ENCODE data around the gene RPS27A. TPM values are rescaled to one million over a fixed set of nuclear protein-coding genes. Genes with fewer than 3 reads are reported as not detected.
"Not testable (repeated sequence)": the region's sequence is repeated elsewhere in the genome, so short reads cannot be mapped to it uniquely, and the experiment has no call there.

RPS27A gene
- total RNA-seq, 4 donors from 2014 or later = 798 to 1,730 (median 1,241) TPM

DNA sequence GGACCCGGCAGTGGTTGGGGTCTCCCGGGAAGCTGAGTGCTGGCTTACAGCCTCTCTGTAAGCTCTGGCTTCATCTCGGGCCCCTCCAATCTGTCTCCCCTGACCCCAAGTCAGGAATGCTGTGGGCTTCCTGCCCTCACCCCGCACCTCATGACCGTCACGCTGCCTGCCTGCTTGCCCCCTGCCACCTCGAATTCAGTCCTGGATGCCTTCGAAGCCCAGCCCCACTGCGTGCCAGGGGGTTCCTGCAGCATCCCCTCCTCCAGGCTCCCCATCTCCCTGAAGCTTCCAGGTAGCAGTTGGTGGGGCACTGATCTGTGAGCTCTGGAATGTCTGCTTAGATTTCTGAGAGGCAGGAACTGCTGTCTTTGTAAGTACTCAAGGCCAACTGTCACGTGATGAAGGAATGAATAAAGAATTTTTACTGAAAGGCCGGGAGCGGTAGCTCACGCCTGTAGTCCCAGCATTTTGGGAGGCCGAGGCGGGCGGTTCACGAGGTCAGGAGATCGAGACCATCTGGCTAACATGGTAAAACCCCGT, 6.9 kb upstream of the RPS27A start:
- H3K9me3 ChIP-seq = no peaks in the 10 kb centered on the region
- H3K4me1 ChIP-seq = peaks cover 0 to 8% (median 3%) of the 10 kb centered on the region in 4 donors
- H3K27ac ChIP-seq = no peak overlapping the region
- TF ChIP-seq POLR2A (IDR thresholded peaks at IDR 0.05) = no peak
- no peak for TF ChIP-seq CTCF (IDR thresholded peaks at IDR 0.05)
- no peak for TF ChIP-seq EP300 (IDR thresholded peaks at IDR 0.05)
- no peak for DNase-seq (ENCODE audit: low spot score in 2 of 2)
- no peaks in the 10 kb centered on the region for H3K27me3 ChIP-seq
- peaks cover 0 to 6% (median 0%) of the 10 kb centered on the region in 3 donors for H3K36me3 ChIP-seq
- 89% methylated on average over 19 of the region's 19 CpGs for WGBS, 2 donors
- H3K4me3 ChIP-seq = no peak overlapping the region

GRCh38 chr2:55227437-55228225, 4.9 kb upstream of the RPS27A start:
- 80 to 83% methylated on average over 7 of the region's 7 CpGs for WGBS, 2 donors
- not testable (repeated sequence) for H3K9me3 ChIP-seq; H3K36me3 ChIP-seq; DNase-seq (ENCODE audit: low spot score in 2 of 2); H3K27me3 ChIP-seq; H3K4me3 ChIP-seq
- peaks cover 0 to 11% (median 9%) of the 10 kb centered on the region in 4 donors for H3K4me1 ChIP-seq
- peak overlapping the region in 3 of 4 donors; percentile 22 to 56 (median 50) for H3K27ac ChIP-seq
- peak in 1 of 5 experiments; percentile 9 for TF ChIP-seq CTCF (IDR thresholded peaks at IDR 0.05)

DNA sequence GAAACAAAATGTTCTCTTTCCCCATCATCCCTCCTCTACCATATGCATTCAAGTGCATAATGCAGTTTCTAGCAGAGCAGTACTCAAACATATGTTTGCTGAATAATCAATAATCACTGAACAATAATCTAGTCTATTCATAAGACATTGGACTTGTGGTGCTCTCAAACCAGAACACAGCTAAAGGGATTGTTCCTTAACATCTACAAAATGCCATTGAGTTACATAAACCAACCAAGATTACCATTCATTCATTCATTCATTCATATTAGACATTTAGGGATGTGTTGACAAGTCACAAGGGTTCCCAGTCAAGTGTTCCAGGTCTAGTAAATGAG, 4.3 kb upstream of the RPS27A start:
- Histone ChIP-seq H3K9me3 (no peaks in the 10 kb centered on the region), H3K27ac (peak overlapping the region in 1 of 4 donors; percentile 56), H3K27me3 (no peaks in the 10 kb centered on the region), H3K4me1 (peaks cover 0 to 11% (median 8%) of the 10 kb centered on the region in 4 donors), H3K4me3 (no peak overlapping the region), H3K36me3 (peaks cover 0 to 6% (median 0%) of the 10 kb centered on the region in 3 donors)
- TF ChIP-seq EP300 (IDR thresholded peaks at IDR 0.05) (peak in 1 of 2 donors; percentile 19), POLR2A (IDR thresholded peaks at IDR 0.05) (no peak), CTCF (IDR thresholded peaks at IDR 0.05) (no peak)
- DNase-seq (ENCODE audit: low spot score in 2 of 2) = no peak

DNA sequence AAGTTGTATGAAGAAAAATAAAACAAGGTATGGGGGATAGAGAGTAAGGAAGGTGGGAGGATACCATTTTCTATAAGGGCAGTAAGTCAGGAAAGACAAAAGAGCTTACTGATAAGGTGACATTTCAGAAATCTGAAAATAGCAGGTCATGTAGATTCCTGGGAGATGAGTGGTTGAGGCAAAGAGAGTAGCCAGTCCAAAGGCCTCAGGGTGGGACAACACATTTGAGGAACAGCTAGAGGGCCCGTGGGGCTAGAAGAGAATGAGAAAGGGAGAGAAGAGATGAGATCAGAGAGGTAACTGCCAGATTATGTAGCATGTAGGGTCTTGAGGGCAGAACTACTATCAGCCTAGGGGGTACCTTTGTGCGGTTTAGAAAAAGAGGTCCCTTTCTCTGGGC, 3.3 kb upstream of the RPS27A start:
- Histone ChIP-seq H3K4me3 (no peak overlapping the region), H3K27me3 (no peaks in the 10 kb centered on the region), H3K9me3 (no peaks in the 10 kb centered on the region), H3K4me1 (peaks cover 0 to 19% (median 17%) of the 10 kb centered on the region in 4 donors), H3K27ac (no peak overlapping the region), H3K36me3 (peaks cover 0 to 13% (median 0%) of the 10 kb centered on the region in 3 donors)
- WGBS, 2 donors = 84 to 87% methylated on average over 2 of the region's 2 CpGs
- no peak for DNase-seq (ENCODE audit: low spot score in 2 of 2)
- TF ChIP-seq CTCF (IDR thresholded peaks at IDR 0.05) = no peak
- TF ChIP-seq EP300 (IDR thresholded peaks at IDR 0.05) = no peak
- no peak for TF ChIP-seq POLR2A (IDR thresholded peaks at IDR 0.05)

DNA sequence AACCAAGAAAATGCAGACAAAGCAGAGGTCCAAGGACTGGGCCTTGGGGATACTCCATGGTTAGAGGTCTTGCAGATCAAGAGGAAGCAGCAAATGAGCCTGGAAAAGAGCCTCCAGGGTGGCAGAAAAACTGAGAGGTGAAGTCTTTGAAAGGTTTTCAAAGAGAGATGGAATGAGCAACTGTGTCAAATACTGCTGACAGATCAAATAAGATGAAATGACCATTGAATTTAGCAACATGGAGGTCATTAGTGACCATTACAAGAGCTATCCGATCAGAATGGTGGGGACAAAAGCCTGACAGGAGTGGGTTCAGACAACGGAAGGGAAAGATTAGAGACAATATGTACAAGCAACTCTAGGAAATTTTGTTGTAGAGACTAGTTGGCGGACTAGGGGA, 1.9 kb upstream of the RPS27A start:
- Histone ChIP-seq H3K36me3 (peaks cover 0 to 27% (median 0%) of the 10 kb centered on the region in 3 donors), H3K9me3 (no peaks in the 10 kb centered on the region), H3K27ac (no peak overlapping the region), H3K4me1 (peaks cover 0 to 32% (median 18%) of the 10 kb centered on the region in 4 donors), H3K27me3 (no peaks in the 10 kb centered on the region), H3K4me3 (no peak overlapping the region)
- TF ChIP-seq CTCF (IDR thresholded peaks at IDR 0.05) (no peak), EP300 (IDR thresholded peaks at IDR 0.05) (no peak), POLR2A (IDR thresholded peaks at IDR 0.05) (no peak)
- WGBS, 2 donors = 96 to 98% methylated on average over 3 of the region's 3 CpGs
- no peak for DNase-seq (ENCODE audit: low spot score in 2 of 2)
